Measurements from ENCODE around the gene PCNX2. TPM values are rescaled to one million over a fixed set of nuclear protein-coding genes. Genes with fewer than 3 reads are reported as not detected.

PCNX2 gene
- total and polyA plus RNA-seq, 10 of the 15 experiments (the other 5 are each of a cell fraction or from before 2014, with no cell fraction given), result 2.1 to 16.4 (median 8.1) TPM

DNA sequence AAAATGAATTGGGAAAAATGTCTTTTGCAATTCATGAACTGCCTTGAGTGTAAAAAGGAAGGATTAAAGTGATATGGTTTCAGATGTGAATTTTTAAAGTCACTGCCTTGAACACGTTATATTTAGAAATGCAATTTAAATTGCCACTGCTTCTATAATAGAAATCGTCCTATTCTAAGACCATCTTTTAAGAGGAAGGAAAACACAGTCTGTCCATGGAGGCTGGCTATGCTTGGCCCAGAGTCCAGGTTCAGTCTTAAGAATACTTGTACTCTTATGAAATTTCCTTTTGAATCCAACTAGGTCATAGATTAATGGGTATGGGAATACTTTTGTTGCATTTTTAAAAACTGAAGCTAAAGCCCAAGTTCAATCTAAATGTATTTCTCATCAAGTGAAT lies 86.0 kb downstream of the PCNX2 start:
- ATAC-seq (no peak), FAIRE-seq (no peak), DNase-seq (ENCODE audit: low read depth, low spot score) (no peak)
- ChIA-PET POLR2A (no interaction called here), CTCF (no interaction called here), RAD21 (ENCODE audit: unreplicated experiment) (no interaction called here), SMC1A (ENCODE audit: uncharacterized antibody, unreplicated experiment) (no interaction called here)
- Histone ChIP-seq H3K79me2 (ENCODE audit: control insufficient read depth, insufficient read depth, low read length) (no peaks in the 10 kb centered on the region), H3K36me3 (ENCODE audit: control insufficient read depth in 2 of 2, insufficient read depth in 2 of 2, low read length in 1 of 2) (no peaks in the 10 kb centered on the region), H3K9me3 (replicated peaks; ENCODE audit: control insufficient read depth, insufficient read depth, low read length) (no peaks in the 10 kb centered on the region), H4K20me1 (ENCODE audit: control insufficient read depth, insufficient read depth) (no peaks in the 10 kb centered on the region), H3K4me1 (ENCODE audit: control insufficient read depth, insufficient read depth, low read length) (no peaks in the 10 kb centered on the region), H3K27me3 (replicated peaks in 1 of 2; ENCODE audit: control insufficient read depth in 2 of 2, insufficient read depth in 2 of 2, low read length in 1 of 2) (no peaks in the 10 kb centered on the region), H3K4me3 (no peak overlapping the region), H2AFZ (ENCODE audit: control insufficient read depth, low read depth, low read length) (no peak overlapping the region), H3K4me2 (ENCODE audit: control insufficient read depth, insufficient read depth) (no peak overlapping the region), H3K9ac (ENCODE audit: control insufficient read depth, insufficient read depth, low read length) (no peak overlapping the region), H3K27ac (ENCODE audit: control insufficient read depth, insufficient read depth) (no peak overlapping the region)
- no peak for TF ChIP-seq KLF5 (IDR thresholded peaks at IDR 0.05; ENCODE audit: partially characterized antibody)
- TF ChIP-seq ZNF207 (IDR thresholded peaks at IDR 0.05; ENCODE audit: borderline replicate concordance), result no peak
- TF ChIP-seq KAT2A (conservative IDR thresholded peaks at IDR 0.05; ENCODE audit: control insufficient read depth, low read depth, low read length), result no peak
- no peak for TF ChIP-seq POU2F2 (IDR thresholded peaks at IDR 0.05; ENCODE audit: borderline replicate concordance, low read depth, low read length)
- no peak for TF ChIP-seq GATAD2B (conservative IDR thresholded peaks at IDR 0.05; ENCODE audit: low read depth)
- TF ChIP-seq SPI1 (IDR thresholded peaks at IDR 0.05; ENCODE audit: borderline replicate concordance, insufficient read depth, low read depth, low read length), result no peak
- no peak for TF ChIP-seq MYB (IDR thresholded peaks at IDR 0.05; ENCODE audit: borderline replicate concordance, low read depth, low read length)
- TF ChIP-seq KDM1A (IDR thresholded peaks at IDR 0.05; ENCODE audit: borderline replicate concordance), result no peak
- TF ChIP-seq ESRRA (IDR thresholded peaks at IDR 0.05; ENCODE audit: low read length), result no peak
- no peak for TF ChIP-seq MYC (IDR thresholded peaks at IDR 0.05; ENCODE audit: insufficient read depth, insufficient read length, insufficient replicate concordance, low read length, severe bottlenecking)
- no peak for TF ChIP-seq FOS (IDR thresholded peaks at IDR 0.05; ENCODE audit: borderline replicate concordance, extremely low read depth, insufficient read length)
- TF ChIP-seq NFXL1 (IDR thresholded peaks at IDR 0.05; ENCODE audit: borderline replicate concordance), result no peak
- TF ChIP-seq ZNF384 (IDR thresholded peaks at IDR 0.05; ENCODE audit: borderline replicate concordance, low read depth, low read length), result no peak
- TF ChIP-seq POLR2AphosphoS2 (IDR thresholded peaks at IDR 0.05; ENCODE audit: low read depth, low read length), result no peak
- no peak for TF ChIP-seq ZSCAN29 (IDR thresholded peaks at IDR 0.05)
- no peak for TF ChIP-seq ETV6 (conservative IDR thresholded peaks at IDR 0.05 in 1 of 2, IDR thresholded peaks at IDR 0.05 in 1 of 2; ENCODE audit: borderline replicate concordance in 1 of 2, low read depth in 1 of 2)
- TF ChIP-seq, protein P1, sequence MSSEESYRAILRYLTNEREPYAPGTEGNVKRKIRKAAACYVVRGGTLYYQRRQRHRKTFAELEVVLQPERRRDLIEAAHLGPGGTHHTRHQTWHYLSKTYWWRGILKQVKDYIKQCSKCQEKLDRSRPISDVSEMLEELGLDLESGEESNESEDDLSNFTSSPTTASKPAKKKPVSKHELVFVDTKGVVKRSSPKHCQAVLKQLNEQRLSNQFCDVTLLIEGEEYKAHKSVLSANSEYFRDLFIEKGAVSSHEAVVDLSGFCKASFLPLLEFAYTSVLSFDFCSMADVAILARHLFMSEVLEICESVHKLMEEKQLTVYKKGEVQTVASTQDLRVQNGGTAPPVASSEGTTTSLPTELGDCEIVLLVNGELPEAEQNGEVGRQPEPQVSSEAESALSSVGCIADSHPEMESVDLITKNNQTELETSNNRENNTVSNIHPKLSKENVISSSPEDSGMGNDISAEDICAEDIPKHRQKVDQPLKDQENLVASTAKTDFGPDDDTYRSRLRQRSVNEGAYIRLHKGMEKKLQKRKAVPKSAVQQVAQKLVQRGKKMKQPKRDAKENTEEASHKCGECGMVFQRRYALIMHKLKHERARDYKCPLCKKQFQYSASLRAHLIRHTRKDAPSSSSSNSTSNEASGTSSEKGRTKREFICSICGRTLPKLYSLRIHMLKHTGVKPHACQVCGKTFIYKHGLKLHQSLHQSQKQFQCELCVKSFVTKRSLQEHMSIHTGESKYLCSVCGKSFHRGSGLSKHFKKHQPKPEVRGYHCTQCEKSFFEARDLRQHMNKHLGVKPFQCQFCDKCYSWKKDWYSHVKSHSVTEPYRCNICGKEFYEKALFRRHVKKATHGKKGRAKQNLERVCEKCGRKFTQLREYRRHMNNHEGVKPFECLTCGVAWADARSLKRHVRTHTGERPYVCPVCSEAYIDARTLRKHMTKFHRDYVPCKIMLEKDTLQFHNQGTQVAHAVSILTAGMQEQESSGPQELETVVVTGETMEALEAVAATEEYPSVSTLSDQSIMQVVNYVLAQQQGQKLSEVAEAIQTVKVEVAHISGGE (CRISPR knock-in tag; IDR thresholded peaks at IDR 0.05), result no peak
- intact Hi-C loops (cut with micrococcal nuclease; ENCODE audit: unreplicated experiment), result no loop called here
- WGBS (ENCODE audit: insufficient coverage, insufficient replicate concordance, low lambda C conversion rate, missing lambda C conversion rate), result 75% methylated on average over 2 of the region's 2 CpGs
- in situ Hi-C loops (cut with MboI), result no loop called here
- BruUV-seq (replicated peaks), result no TSS peak

All from GM12878 (cell line).